ENCODE results near the gene ACAT2.
"Not testable (repeated sequence)": the region's sequence is repeated elsewhere in the genome, so short reads cannot be mapped to it uniquely, and the experiment has no call there.

Gene ACAT2

DNA sequence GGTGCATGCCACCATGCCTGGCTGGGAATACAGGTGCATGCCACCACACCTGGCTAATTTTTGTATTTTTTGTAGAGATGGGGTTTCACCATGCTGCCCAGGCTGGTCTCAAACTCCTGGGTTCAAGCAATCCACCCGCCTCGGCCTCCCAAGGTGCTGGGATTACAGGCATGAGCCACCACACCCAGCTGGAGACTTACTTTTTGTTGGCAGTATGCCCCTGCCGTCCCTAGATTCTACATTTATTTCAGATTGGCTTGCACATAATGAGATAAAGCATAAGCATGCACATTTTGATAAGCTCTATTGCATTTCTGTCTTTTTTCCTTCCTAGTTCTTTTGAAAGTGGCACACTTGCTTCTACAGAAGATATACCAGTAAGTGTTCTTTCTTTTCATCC lies 54.9 kb downstream of the ACAT2 start:
- DNase-seq: not testable (repeated sequence)

- no peak for DNase-seq
Observed at GRCh38 chr6:159817951-159818739, 56.3 kb downstream of the ACAT2 start.

GRCh38 chr6:159819098-159819497 lies 57.3 kb downstream of the ACAT2 start:
- DNase-seq: no peak

DNA sequence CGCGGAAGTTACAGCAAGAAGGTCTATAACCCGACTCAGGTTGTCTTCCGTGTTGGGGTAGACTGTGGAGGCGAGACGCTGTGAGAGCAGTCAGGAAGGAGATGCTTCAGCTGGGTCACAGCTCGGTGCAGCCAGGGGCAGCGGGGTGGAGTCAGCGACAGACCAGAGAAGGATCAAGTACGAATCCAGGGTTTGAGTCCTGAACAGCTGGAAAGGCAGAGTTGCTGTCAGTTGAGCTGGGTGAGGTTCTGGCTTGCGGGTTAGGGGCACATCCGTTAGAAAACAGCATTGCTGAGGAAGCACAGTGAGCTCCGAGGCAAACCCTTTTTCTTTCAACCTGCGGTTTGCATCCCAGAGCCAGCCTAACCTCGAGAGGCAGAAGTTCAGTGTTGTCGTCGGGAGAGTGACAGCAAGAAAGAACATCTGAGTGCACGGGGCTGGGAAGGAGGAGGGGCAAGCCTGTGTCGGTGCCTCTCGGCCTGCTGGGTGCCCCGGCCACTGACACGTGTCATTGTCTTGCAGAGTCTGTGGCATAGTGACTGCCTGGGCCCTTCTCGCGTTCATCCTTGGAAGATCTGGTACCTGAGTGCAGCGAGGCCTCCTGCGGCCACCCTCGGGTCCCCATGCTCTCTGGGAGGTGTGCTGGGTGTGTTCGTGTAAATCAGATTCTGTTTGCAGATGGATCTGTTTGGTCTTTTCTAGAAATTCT lies 58.2 kb downstream of the ACAT2 start:
- no peak for DNase-seq

GRCh38 chr6:159821122-159821521 lies 59.3 kb downstream of the ACAT2 start:
- no peak for DNase-seq

- DNase-seq: no peak
Observed at GRCh38 chr6:159821726-159822125, 59.9 kb downstream of the ACAT2 start.

DNA sequence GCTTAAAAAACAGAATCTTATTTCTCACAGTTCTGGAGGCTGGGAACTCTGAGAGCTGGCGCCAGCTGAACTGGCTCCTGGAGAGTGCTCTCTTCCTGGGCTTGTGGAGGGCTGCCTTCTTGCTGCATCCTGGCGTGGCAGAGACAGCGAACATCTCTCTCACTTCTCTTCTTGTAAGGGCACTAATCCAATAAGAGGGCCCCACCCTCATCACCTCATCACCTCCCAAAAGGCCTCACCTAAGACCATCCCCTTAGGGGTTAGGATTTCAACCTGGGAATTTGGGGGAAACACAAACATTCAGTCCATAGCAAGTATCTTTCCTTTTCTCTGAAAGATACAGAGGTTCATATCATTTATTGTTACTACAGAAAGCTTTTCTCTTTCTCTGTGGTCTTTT lies 62.1 kb downstream of the ACAT2 start:
- no peak for DNase-seq

DNA sequence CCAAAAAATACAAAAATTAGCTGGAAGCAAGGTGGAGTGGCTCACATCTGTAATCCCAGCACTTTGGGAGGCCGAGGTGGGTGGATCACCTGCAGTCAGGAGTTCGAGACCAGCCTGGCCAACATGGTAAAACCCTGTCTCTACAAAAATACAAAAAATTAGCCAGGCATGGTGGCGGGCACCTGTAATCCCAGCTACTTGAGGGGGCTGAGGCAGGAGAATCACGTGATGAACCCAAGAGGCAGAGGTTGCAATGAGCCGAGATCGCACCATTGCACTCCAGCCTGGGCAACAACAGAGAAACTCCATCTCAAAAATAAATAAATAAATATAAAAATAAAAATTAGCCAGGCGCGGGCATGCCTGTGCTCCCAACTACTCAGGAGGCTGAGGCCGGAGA lies 62.8 kb downstream of the ACAT2 start:
- not testable (repeated sequence) for DNase-seq

DNA sequence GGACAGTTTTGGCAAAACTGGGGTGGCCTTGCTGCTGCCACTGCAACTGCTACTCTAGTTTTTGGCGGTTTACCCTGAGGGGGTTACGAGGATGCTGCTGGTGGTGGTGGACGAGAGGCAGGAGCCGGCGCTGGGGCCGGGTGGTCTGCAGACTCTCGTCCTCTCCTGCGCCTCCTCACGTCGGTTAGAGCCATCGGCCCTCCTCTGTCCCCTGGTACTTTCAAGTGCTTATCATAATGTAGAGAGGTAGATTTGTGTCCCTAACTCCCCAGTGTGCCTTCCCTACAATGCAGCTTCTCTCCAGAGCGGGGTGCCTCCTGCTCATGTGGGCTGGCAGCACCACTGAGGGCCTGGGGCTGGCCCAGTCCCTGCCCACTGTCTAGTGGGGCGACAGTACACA lies 64.2 kb downstream of the ACAT2 start:
- DNase-seq: no peak

- DNase-seq: no peak
Observed at GRCh38 chr6:159826968-159827647, 65.3 kb downstream of the ACAT2 start.

DNA sequence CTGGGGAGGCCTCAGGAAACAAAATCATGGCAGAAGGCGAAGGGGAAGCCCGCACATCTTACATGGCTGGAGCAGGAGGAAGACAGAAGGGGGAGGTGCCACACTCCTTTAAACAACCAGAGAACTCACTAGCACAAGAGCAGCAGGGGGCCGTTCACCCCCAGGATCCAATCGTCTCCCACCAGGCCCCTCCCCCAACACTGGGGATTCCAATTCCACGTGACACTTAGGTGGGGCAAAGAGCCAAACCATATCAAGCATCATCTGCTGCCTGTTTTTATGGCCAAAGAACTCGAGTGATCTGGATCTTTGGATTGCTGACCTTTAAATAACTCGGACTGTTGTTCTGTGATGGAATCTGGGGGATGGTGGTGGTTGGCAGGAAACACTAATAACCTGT lies 66.2 kb downstream of the ACAT2 start:
- no peak for DNase-seq

Data from HCEC 1CT (cell line).